Activated naive CD8-positive, alpha-beta T cell treated with anti-CD3 and anti-CD28 coated beads, Interleukin-2, amount 10 ng/mL, durations not matched to agents 7 days and 5 days (primary cell): ENCODE results near the gene ITFG1. TPM values are rescaled to one million over a fixed set of nuclear protein-coding genes. Genes with fewer than 3 reads are reported as not detected.
"Not testable (repeated sequence)": the region's sequence is repeated elsewhere in the genome, so short reads cannot be mapped to it uniquely, and the experiment has no call there.

ENCODE experiments used
- ATAC-seq: fragments of 150-1000 bp; cut with Tn5 transposase; one replicate; pipeline ENCODE4 v1.10.0; 2021; ENCODE audit warnings: low read depth, moderate library complexity
- POLR2A ChIA-PET: fragments of 350-600 bp; sonication (Branson Sonifier 250); formaldehyde crosslinking; loops from one replicate; lab custom pipeline; 2021; ENCODE audit warnings: antibody characterized with exemption; lab: Charles Lee
- DNase-seq: peaks from one replicate; pipeline ENCODE4 v3.0.0; 2021
- H3K27ac Mint-ChIP-seq: one replicate; pipeline ENCODE4 v1.8.0; 2022; ENCODE audit warnings: mild to moderate bottlenecking, mixed read lengths
- H3K27me3 Mint-ChIP-seq: one replicate; pipeline ENCODE4 v1.8.0; 2022; ENCODE audit warnings: mild to moderate bottlenecking, moderate library complexity, mixed read lengths
- H3K36me3 Mint-ChIP-seq: one replicate; pipeline ENCODE4 v1.8.0; 2021; ENCODE audit warnings: mild to moderate bottlenecking, mixed read lengths
- H3K4me1 Mint-ChIP-seq: one replicate; pipeline ENCODE4 v1.8.0; 2021; ENCODE audit warnings: mixed read lengths
- H3K4me3 Mint-ChIP-seq: one replicate; pipeline ENCODE4 v1.8.0; 2022; ENCODE audit warnings: mild to moderate bottlenecking, moderate library complexity, mixed read lengths
- H3K9me3 Mint-ChIP-seq: one replicate; pipeline ENCODE4 v1.8.0; 2021; ENCODE audit warnings: mixed read lengths
- total RNA-seq, 2 experiments: library from RNA; stranded (reverse); gene quantifications; one replicate each; pipeline ENCODE4 v1.2.3, GENCODE V29; 2021

The ITFG1 gene
- total RNA-seq, 2 experiments from 2014 or later: 22.1 to 24.9 TPM

- Mint-ChIP-seq H3K9me3 (peaks cover 4% of the 10 kb centered on the region), H3K4me1 (no peaks in the 10 kb centered on the region), H3K36me3 (peaks cover 30% of the 10 kb centered on the region), H3K27me3 (no peaks in the 10 kb centered on the region), H3K27ac (no peak overlapping the region), H3K4me3 (no peak overlapping the region)
- no peak for DNase-seq
- POLR2A ChIA-PET: no interaction called here
- no peak for ATAC-seq
Measured at GRCh38 chr16:47156680-47157215, 304.1 kb downstream of the ITFG1 start.

- H3K27ac Mint-ChIP-seq, H3K9me3 Mint-ChIP-seq, H3K27me3 Mint-ChIP-seq, POLR2A ChIA-PET, H3K4me1 Mint-ChIP-seq, ATAC-seq, DNase-seq, H3K4me3 Mint-ChIP-seq: not testable (repeated sequence)
- H3K36me3 Mint-ChIP-seq: peaks cover 32% of the 10 kb centered on the region
Measured at GRCh38 chr16:47152501-47152900, 308.4 kb downstream of the ITFG1 start.

- POLR2A ChIA-PET: no interaction called here
- Mint-ChIP-seq H3K9me3 (peaks cover 2% of the 10 kb centered on the region), H3K27me3 (peaks cover 9% of the 10 kb centered on the region), H3K4me1 (peaks cover 5% of the 10 kb centered on the region), H3K36me3 (peaks cover 23% of the 10 kb centered on the region), H3K27ac (no peak overlapping the region), H3K4me3 (no peak overlapping the region)
- no peak for DNase-seq
- peak; percentile 45 for ATAC-seq
Measured at GRCh38 chr16:47150067-47150466, 310.8 kb downstream of the ITFG1 start.

DNA sequence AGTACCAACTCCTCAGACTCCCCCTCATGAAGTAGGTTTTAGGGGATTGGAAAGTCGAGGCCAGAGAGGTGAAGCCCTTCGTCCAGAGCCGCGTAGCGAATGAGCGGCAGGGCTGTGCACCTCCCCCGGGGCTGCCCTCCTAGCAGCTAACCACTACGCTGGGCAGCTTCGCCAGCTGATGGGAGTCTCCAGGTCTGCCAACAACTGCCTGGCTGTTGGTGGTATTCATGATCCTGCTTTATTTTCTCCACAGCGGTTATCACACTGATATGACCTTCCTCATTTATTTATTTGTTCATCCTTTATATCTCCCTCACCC lies 316.3 kb downstream of the ITFG1 start:
- Mint-ChIP-seq H3K27ac (no peak overlapping the region), H3K36me3 (no peaks in the 10 kb centered on the region), H3K4me1 (peaks cover 10% of the 10 kb centered on the region), H3K9me3 (no peaks in the 10 kb centered on the region), H3K4me3 (peak overlapping the region; percentile 76), H3K27me3 (peaks cover 33% of the 10 kb centered on the region)
- POLR2A ChIA-PET: no interaction called here
- ATAC-seq (no peak), DNase-seq (no peak)

DNA sequence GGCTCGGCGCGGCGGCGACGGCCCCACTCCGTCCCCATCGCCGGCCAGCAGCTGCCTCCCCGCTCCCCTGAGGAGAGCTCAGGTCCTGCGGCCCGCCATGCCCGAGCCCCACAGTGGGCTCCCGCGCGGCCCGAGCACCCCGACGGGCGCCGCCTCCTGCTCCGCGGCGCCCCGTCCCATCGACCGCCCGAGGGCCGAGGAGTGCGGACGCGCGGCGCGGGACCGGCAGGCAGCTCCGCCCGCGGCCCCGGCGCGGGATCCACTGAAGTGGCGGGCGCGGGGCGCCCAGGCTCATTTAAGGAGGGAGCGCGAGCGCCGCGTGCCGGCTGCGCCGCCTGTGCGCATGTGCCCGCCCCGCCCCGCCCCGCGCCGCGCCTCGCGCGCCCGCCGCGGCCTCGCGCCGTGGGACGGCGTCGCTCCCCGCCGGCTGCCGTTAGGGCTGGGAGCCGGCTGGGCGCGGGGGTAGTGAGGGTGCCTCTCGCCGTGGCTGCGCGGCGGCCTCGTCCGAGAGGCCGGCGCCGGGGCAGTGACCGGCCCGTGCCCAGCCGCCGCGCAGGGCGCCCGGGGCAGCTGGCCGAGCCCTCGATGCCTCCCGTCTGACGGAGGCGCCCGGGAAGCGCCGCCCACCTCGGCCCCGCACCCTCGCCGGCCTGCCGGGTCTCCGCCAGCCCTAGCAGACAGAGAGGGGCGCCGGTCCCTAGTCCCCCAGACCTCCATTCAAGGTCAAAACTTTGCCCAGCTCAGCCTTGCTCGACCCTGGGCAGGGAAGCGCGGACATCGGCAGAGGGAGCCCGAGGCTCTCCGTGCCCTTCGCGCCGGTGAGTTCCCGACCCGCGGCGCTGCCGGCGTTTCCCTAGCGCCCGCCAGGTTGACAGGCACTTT lies 316.9 kb downstream of the ITFG1 start, which contains the start of gene NETO2:
TSS of gene NETO2 (minus strand) at position 269 of the 882 bp plus-strand sequence. CDS start 333 bp downstream, outside the sequence.
- POLR2A ChIA-PET: interaction anchor here (1.4 kb wide), 1 partner anchor 170 kb away, joined by 5 read pairs; the partner anchor contains the start of gene DNAJA2
- H3K27ac Mint-ChIP-seq: no peak within 1 kb of the TSS

DNA sequence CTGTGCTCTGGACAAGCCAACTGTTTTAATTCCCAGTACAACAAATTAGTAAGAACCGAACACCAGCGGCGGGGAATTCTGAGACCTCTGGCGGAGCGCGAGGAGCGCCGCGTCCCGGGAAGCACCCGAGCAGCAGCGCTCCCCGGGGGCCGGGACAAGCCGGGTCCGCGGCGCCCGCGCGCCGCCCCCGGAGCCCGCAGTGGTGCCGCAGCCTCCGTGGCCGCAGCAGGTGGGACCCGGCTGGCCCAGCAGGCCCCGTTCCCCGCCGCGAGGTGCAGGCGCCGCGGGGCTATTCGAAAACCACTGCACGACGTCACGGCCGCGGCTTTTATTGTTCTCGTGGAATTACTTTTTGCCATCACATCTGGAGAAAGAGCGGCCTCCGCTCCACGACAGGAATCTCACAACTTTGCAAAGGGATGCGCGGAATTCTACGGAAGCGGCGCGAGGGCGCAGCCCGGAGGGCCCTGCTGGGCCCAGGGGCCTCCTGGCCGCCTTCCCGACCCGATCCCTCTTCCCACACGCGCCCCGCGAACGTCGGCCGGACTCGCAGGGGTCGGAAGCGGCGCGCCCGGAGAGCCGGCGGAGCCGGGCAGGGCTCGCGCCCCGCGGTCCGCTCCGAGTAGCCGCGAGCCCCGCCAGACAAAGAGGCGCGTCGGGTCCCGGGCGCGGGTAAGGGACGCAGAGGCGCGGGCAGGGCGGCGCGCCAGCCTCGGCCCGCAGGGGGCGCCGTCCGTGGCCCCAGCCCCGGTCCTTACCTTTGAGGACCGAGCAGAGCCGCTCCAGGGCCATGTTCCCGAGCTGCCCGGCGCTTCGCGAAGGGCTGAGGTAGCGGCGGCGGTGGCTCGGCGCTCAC lies 317.8 kb downstream of the ITFG1 start:
- H3K36me3 Mint-ChIP-seq: no peaks in the 10 kb centered on the region
- peak overlapping the region; percentile 77 for H3K4me3 Mint-ChIP-seq
- no peak overlapping the region for H3K27ac Mint-ChIP-seq
- H3K9me3 Mint-ChIP-seq: no peaks in the 10 kb centered on the region
- H3K4me1 Mint-ChIP-seq: peaks cover 11% of the 10 kb centered on the region
- POLR2A ChIA-PET: interaction anchor here (1.4 kb wide), 1 partner anchor 169 kb away, joined by 5 read pairs; the partner anchor contains the start of gene DNAJA2
- DNase-seq (peak; percentile 82), ATAC-seq (peak; percentile 77)
- H3K27me3 Mint-ChIP-seq: peaks cover 33% of the 10 kb centered on the region

More for the DNA sequence above, 316.9 kb downstream of the ITFG1 start, which contains the start of gene NETO2:
- Mint-ChIP-seq H3K36me3 (no peaks in the 10 kb centered on the region), H3K9me3 (no peaks in the 10 kb centered on the region), H3K27me3 (peaks cover 33% of the 10 kb centered on the region), H3K4me3 (peak within 1 kb of the TSS; percentile 77), H3K4me1 (peaks cover 10% of the 10 kb centered on the region)
- peak; percentile 79 for DNase-seq
- peak; percentile 68 for ATAC-seq

- H3K27me3 Mint-ChIP-seq: peaks cover 33% of the 10 kb centered on the region
- DNase-seq (no peak), ATAC-seq (no peak)
- POLR2A ChIA-PET: interaction anchor here (1.4 kb wide), 1 partner anchor 169 kb away, joined by 5 read pairs; the partner anchor contains the start of gene DNAJA2
- H3K27ac Mint-ChIP-seq: no peak overlapping the region
- no peaks in the 10 kb centered on the region for H3K9me3 Mint-ChIP-seq
- peak overlapping the region; percentile 77 for H3K4me3 Mint-ChIP-seq
- H3K4me1 Mint-ChIP-seq: peaks cover 11% of the 10 kb centered on the region
- no peaks in the 10 kb centered on the region for H3K36me3 Mint-ChIP-seq
Measured at GRCh38 chr16:47142486-47142820, 318.4 kb downstream of the ITFG1 start.

- Mint-ChIP-seq H3K36me3 (no peaks in the 10 kb centered on the region), H3K27ac (peak overlapping the region; percentile 28), H3K4me3 (peak overlapping the region; percentile 77), H3K27me3 (peaks cover 33% of the 10 kb centered on the region), H3K4me1 (peaks cover 11% of the 10 kb centered on the region), H3K9me3 (no peaks in the 10 kb centered on the region)
- DNase-seq: peak; percentile 80
- ATAC-seq: peak; percentile 64
- POLR2A ChIA-PET: no interaction called here
Measured at GRCh38 chr16:47141773-47142485, 318.9 kb downstream of the ITFG1 start.

DNA sequence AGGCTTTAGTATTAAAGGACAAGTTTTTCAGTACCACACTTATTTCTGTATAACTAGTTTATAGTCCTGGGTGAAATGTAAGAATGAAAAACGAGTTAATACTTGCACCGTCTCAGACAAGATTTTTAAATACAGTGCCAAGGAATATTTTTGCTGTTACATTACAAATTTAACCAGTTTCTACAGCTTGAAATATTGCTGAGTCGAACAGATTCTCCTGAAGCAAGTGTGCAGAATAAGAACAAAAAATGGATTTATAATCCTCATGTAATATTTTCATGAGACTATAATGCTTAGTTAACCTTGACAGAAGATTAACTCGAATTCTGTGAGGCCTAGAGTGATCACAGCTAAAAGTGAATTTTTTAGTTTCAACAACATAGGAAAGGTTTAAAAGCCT lies 320.2 kb downstream of the ITFG1 start:
- DNase-seq: no peak
- no peak overlapping the region for H3K27ac Mint-ChIP-seq
- H3K27me3 Mint-ChIP-seq: peaks cover 30% of the 10 kb centered on the region
- peaks cover 11% of the 10 kb centered on the region for H3K4me1 Mint-ChIP-seq
- H3K9me3 Mint-ChIP-seq: no peaks in the 10 kb centered on the region
- no peaks in the 10 kb centered on the region for H3K36me3 Mint-ChIP-seq
- POLR2A ChIA-PET: no interaction called here
- no peak overlapping the region for H3K4me3 Mint-ChIP-seq
- no peak for ATAC-seq

GRCh38 chr16:47139561-47140185 lies 321.2 kb downstream of the ITFG1 start:
- Mint-ChIP-seq H3K4me1 (peaks cover 11% of the 10 kb centered on the region), H3K4me3 (no peak overlapping the region), H3K9me3 (no peaks in the 10 kb centered on the region), H3K27me3 (peaks cover 20% of the 10 kb centered on the region), H3K27ac (no peak overlapping the region), H3K36me3 (no peaks in the 10 kb centered on the region)
- ATAC-seq (no peak), DNase-seq (no peak)
- POLR2A ChIA-PET: no interaction called here

DNA sequence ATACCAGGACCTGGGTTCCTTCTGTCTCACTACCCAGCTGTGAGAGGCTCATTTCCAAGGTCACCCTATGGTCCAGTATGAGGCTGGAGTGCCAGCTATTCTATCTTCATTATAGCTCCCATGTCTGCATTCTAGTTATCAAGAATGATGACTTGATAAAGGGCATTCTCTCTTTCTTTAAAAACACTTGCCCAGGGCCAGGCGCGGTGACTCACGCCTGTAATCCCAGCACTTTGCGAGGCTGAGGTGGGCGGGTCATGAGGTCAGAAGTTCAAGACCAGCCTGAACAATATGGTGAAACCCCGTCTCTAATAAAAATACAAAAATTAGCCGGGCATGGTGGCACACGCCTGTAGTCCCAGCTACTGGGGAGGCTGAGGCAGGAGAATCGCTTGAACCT lies 322.9 kb downstream of the ITFG1 start:
- H3K27ac Mint-ChIP-seq, POLR2A ChIA-PET, DNase-seq, H3K36me3 Mint-ChIP-seq, ATAC-seq, H3K9me3 Mint-ChIP-seq, H3K4me3 Mint-ChIP-seq: not testable (repeated sequence)
- peaks cover 11% of the 10 kb centered on the region for H3K4me1 Mint-ChIP-seq
- peaks cover 16% of the 10 kb centered on the region for H3K27me3 Mint-ChIP-seq

DNA sequence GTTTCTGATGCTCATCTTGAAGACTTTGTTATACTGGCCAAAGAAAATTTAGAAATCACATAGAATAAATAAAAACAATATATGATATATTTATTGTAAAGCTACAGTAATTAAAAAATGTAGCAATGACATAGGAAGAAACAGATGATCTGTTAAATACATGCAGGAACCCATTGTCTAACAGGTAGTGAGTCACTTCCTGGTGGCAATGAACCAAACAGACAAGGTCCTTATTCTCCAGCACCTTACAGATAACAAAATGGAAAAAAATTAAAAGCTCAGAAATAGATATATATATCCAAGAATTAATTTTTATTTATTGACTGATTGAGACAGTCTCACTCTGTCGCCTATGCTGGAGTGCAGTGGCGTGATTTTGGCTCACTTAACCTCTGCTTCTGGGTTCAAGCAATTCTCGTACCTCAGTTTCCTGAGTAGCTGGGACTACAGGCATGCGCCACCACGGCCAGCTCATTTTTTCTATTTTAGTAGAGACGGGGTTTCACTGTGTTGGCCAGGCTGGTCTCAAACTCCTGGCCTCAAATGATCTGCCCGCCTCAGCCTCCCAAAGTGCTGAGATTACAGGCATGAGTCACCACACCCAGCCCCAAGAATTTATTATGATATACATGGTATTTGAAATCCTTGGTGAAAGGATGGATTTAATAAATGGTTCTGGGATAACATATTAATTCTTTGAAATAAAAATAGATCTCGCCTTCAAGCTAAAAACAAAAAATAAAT lies 324.6 kb downstream of the ITFG1 start:
- H3K27me3 Mint-ChIP-seq: peaks cover 6% of the 10 kb centered on the region
- no peak overlapping the region for H3K4me3 Mint-ChIP-seq
- ATAC-seq: no peak
- H3K36me3 Mint-ChIP-seq: no peaks in the 10 kb centered on the region
- H3K9me3 Mint-ChIP-seq: no peaks in the 10 kb centered on the region
- POLR2A ChIA-PET: no interaction called here
- no peak for DNase-seq
- no peak overlapping the region for H3K27ac Mint-ChIP-seq
- H3K4me1 Mint-ChIP-seq: peaks cover 2% of the 10 kb centered on the region
